KOPT-K1 (cell line): Measurements from ENCODE around the gene TSR1.

Experiments used
- H3K27ac ChIP-seq: fragments of 200-600 bp; sonication (generic); 2 replicates; pipeline ENCODE4 v1.5.1; 2016; ENCODE audit warnings: antibody characterized with exemption, mild to moderate bottlenecking, low read depth, low read length; ENCODE audit not compliant: poor library complexity, severe bottlenecking
- H3K36me3 ChIP-seq: fragments of 200-600 bp; sonication (generic); 2 replicates; pipeline ENCODE4 v1.5.1; 2017; ENCODE audit warnings: antibody characterized with exemption, mild to moderate bottlenecking, low read length, moderate library complexity; ENCODE audit not compliant: insufficient read depth
- H3K9me3 ChIP-seq: fragments of 200-600 bp; sonication (generic); 2 replicates; pipeline ENCODE4 v1.5.1; 2017; ENCODE audit warnings: antibody characterized with exemption, low read length, mild to moderate bottlenecking; ENCODE audit not compliant: insufficient read depth, poor library complexity, severe bottlenecking

TSR1 gene

DNA sequence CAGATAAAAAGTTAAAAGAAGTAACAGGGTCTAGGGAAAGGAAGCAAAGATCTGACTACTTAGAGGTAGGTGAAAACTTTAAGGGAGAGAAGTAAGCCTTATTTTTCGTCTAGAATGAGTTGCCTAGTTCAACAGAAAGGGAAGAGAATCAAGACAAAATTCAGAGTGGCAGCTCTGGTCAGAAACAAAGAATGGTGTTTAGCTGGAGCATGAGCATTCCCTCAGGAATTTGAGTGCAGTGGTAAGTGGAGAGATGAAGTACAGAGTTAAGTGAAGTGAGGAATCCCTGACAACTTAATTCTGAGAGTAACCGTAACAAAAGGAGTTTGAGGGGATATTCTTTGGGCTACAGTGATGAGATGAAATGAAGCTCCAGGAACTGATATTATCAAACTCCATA lies 44.2 kb downstream of the TSR1 start:
- H3K27ac ChIP-seq = no peak overlapping the region
- H3K36me3 ChIP-seq = peaks cover 99% of the 10 kb centered on the region
- no peaks in the 10 kb centered on the region for H3K9me3 ChIP-seq

DNA sequence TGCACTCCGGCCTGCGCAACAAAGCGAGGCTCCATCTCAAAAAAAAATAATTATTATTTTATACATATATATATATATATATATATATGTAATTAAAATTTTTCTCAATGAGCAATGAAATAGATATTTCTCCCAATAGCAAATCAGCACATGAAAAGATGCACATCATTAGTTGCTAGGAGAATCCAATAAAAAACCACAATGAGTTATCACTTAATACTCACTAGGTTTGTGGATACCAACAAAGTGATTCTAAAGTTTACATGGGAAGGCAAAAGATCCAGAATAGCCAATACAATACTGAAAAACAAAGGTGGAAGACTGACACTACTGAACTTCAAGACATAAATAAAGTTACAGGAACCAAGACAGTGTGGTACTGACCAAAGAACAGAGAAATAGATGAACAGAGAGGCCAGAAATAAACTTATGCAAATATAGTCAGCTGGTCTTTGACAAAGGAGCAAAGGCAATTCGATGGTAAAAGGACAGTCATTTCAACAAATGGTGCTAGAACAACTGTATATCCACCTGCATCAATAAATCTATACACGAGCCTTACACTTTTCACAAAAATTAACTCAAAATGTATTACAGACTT lies 46.3 kb downstream of the TSR1 start:
- H3K9me3 ChIP-seq = no peaks in the 10 kb centered on the region
- no peak overlapping the region for H3K27ac ChIP-seq
- peaks cover 98% of the 10 kb centered on the region for H3K36me3 ChIP-seq

DNA sequence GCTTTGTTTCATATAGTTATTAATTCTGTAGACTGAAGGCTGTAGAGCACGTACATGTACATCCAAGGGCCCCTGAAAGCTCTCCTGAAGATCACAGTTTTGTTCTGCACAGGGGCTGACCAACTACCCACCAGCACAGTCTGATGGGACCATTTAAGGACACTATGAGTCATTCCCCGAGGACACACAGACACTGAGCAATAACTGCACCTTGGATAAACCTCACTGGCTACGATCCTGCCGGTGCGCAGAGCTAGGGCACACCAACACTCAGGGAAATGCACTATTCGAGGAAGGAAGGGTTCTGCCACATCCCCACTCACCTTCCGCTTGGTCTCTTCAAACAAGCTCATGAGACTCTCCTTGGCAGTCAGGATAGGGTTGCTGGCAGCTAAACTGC lies 53.0 kb downstream of the TSR1 start:
- Histone ChIP-seq H3K9me3 (no peaks in the 10 kb centered on the region), H3K36me3 (peaks cover 97% of the 10 kb centered on the region), H3K27ac (no peak overlapping the region)

DNA sequence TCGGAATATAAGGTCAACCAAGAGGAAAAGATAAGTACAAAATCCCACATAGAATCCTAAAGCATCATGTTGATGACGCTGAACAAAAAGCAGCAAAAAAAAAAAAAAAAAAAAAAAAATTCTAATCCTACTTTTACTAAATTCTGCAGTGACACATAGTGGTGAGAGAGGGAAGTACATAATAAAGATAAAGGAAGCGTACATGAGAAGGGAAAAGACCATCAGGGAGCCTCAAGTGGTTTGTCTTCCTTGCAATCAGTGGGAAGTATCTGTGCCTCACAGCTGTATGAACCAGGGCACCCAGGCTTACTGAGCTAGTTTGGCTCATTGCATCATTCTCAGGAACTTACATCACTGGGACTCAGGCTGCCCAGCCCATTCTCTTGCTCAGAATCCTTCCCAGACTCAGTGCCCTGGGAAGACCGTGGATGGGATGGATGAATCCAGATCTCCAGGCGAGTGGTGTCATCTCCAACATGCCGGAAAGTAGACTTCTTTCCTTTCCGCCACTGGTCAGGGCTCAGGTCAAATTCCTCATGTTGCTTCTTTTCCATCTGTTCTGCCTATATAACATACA lies 53.9 kb downstream of the TSR1 start:
- H3K27ac ChIP-seq = no peak overlapping the region
- H3K36me3 ChIP-seq = peaks cover 93% of the 10 kb centered on the region
- no peaks in the 10 kb centered on the region for H3K9me3 ChIP-seq

DNA sequence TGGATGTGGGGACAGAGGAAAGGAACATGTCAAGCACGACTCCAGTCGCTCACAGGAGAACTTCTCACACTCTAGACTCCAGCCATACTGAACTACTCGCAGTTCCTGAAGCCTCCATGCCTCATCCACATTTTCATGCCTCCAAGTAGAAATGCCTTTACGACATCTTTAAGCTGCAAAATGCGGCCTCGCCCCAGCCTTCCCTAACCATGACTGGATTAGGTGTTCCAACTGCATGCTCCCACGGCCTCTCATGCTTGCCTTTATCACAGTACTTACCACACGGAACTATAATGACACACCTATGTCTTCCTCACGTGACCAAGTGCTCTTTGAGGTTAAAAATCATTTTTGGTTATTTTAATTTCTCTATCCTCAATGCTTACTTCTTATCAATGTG lies 56.5 kb downstream of the TSR1 start:
- Histone ChIP-seq H3K36me3 (peaks cover 79% of the 10 kb centered on the region), H3K27ac (no peak overlapping the region), H3K9me3 (no peaks in the 10 kb centered on the region)

DNA sequence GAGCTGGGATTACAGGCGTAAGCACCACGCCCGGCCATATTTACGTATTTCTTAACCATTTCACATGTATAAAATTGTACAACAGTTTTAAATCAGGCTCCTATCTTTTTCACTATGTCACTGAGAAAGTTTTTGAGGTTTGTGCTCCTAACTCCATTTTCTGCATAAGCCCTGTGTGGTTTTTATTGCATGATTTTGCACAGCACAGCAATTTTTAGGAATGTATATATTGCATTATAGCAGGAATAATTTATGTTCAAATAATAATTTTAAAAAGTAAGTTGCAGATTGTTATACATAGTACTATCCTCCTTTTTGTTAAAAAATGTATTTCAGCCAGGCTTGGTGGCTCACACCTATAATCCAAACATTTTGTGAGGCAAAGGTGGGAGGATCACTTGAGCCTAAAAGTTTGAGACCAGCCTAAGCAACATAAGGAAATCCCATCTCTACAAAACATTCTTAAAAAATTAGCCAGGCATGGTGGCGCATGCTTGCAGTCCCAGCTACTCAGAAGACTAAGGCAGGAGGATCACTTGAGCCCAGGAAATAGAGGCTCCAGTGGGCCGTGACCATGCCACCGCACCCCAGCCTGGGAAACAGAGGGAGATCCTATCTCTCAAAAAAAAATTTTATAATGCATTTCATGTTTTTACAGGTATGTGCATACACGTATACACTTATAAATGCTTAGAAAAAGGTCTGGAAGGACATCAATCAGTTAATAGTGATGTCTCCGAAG lies 58.7 kb downstream of the TSR1 start:
- H3K27ac ChIP-seq = no peak overlapping the region
- H3K9me3 ChIP-seq = no peaks in the 10 kb centered on the region
- peaks cover 78% of the 10 kb centered on the region for H3K36me3 ChIP-seq

DNA sequence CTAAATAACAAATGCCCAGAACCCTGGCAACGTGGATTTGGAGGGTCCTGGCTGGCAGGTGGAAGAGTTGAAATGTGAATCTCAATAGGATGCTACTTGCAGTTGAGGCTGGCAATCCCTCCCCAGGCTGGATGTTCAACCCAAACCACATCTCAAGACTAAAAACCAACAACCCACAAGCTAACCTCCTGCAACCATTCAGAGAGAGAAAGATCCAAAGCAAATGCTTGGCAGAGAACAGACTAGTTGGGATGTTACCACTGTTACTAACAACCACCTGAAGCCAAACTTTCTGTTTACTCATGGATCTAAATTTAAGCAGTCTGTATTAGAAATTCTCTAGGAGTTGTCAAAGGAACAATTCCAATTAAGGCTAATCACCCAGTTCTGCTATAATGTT lies 60.5 kb downstream of the TSR1 start:
- H3K9me3 ChIP-seq = no peaks in the 10 kb centered on the region
- no peak overlapping the region for H3K27ac ChIP-seq
- H3K36me3 ChIP-seq = peaks cover 75% of the 10 kb centered on the region

DNA sequence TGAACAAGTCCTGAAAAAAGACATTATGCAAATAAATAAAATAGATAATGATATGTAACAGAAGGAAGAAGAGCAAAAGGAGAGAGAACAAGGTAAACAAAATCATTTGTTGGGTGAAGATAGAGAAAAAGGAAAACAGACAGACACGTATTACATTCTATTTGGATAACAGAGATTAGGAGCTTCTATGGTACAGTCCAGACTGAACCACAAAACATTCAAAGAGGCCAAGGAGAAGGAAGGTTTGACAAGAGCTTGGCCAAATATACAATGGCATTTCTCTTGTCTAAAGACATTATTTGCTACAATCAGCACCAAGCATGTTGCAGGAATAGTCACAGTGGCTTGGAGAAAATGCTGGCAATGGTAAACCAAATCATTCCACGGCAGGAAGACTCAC lies 61.8 kb downstream of the TSR1 start:
- peaks cover 73% of the 10 kb centered on the region for H3K36me3 ChIP-seq
- no peaks in the 10 kb centered on the region for H3K9me3 ChIP-seq
- H3K27ac ChIP-seq = no peak overlapping the region
